HEK293T (cell line): ENCODE measurements around the gene SCAF1.

Experiments used
- ELF4 ChIP-seq: fragments of 450-650 bp; IDR thresholded peaks from 2 replicates; pipeline ENCODE4 v1.6.1; 2017; ENCODE audit warnings: antibody characterized with exemption
- FOXA1 ChIP-seq: fragments of 450-650 bp; IDR thresholded peaks from 2 replicates; pipeline ENCODE4 v1.6.1; 2016; ENCODE audit warnings: mild to moderate bottlenecking
- HDGF ChIP-seq: fragments of 450-650 bp; IDR thresholded peaks from 2 replicates; pipeline ENCODE4 v1.6.1; 2017; ENCODE audit warnings: antibody characterized with exemption, borderline replicate concordance
- L3MBTL2 ChIP-seq: fragments of 450-650 bp; conservative IDR thresholded peaks from 2 replicates; pipeline ENCODE4 v1.6.1; 2016; ENCODE audit warnings: mild to moderate bottlenecking
- SP1 ChIP-seq: fragments of 450-650 bp; IDR thresholded peaks from 2 replicates; pipeline ENCODE4 v1.6.1; 2017
- SUZ12 ChIP-seq: fragments of 450-650 bp; IDR thresholded peaks from 2 replicates; pipeline ENCODE4 v1.6.1; 2016; ENCODE audit warnings: mild to moderate bottlenecking

DNA sequence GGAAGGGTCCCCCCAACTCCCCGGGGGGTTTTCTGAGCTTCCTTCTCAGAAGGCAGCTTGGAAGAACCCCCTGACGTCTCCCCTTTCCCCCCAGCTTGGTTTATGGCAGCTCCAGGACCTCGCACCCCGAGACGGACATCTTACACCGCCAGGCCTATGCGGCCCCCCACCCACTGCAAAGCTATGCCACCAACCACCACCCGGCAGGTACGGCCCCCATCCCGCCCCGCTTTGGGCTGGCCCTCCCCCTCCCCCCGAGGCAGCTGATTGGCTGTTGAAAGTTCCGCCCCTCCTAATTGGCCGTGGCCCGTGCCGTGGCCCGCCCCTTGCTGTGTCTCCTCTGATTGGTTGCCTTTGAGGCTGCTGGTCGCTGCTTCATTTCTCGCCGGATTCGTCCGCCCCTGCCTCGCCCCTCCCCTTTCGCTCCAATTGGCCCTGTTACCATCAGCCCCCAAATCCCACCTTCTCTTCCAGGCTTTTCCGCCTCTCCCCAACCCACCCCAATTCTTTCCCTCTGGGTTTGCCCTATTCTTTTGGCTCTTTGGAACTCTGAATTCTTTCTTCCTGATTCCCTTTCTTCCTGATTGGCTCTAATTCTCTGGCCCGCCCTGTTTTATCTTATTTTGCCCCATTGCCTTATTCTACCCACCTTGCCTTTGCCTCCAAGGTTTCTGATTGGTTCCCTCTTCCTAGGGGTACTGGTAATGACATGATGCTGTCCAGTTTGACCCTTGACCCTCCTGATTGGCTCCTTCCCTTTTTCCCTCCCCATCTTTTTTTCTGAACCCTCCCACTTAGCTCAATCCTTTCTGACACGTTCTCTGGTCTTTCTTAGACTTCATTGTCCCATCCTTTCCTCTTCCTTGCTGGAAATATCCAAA lies 48.5 kb upstream of the SCAF1 start:
- TF ChIP-seq SP1 (no peak), FOXA1 (no peak), HDGF (no peak), L3MBTL2 (no peak), ELF4 (no peak), SUZ12 (no peak)
